Measurements from ENCODE around the gene RNF13.
"Not testable (repeated sequence)": the region's sequence is repeated elsewhere in the genome, so short reads cannot be mapped to it uniquely, and the experiment has no call there.

Gene RNF13

DNA sequence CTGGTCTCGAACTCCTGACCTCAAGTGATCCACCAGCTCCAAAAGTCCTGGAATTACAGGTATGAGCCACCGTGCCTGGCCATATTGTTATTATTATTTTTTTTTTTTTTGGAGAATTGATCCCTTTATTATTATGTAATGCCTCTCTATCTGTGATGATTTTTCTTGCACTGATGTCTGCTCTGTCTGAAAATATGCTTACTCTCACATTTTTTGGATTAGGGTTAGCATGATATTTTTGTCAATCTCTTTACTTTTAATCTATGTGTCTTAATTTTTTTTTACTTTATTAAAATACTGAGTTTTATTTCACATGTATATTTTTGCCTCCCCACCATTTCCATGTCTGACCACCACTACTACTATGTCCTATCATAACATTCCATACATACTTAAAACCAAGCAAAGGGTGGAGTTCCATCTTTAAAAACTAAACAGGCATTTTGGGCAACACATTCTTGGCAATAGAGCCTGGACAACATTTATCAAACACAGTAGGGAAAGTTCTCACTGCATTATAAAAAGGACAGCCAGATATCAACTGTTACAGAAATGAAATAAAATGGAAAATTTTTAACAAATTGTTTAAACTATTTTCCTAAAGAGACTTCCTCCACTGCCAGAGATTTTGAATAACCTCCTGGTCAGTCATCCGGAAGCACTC is 125.5 kb downstream of the RNF13 start:
- Histone ChIP-seq H3K4me2 (ENCODE audit: low read length) (peak overlapping the region; percentile 7), H3K4me1 (ENCODE audit: control insufficient read depth, insufficient read depth, low read length) (peaks cover 25% of the 10 kb centered on the region), H3K9ac (ENCODE audit: low read depth, low read length) (peak overlapping the region; percentile 7)
- H3K36me3 ChIP-seq (ENCODE audit: insufficient read depth, low read length); H3K4me3 ChIP-seq (ENCODE audit: low read length); H3K27me3 ChIP-seq (ENCODE audit: control insufficient read depth, insufficient read depth, low read length); H3K9me3 ChIP-seq (replicated peaks; ENCODE audit: low read length): not testable (repeated sequence)

DNA sequence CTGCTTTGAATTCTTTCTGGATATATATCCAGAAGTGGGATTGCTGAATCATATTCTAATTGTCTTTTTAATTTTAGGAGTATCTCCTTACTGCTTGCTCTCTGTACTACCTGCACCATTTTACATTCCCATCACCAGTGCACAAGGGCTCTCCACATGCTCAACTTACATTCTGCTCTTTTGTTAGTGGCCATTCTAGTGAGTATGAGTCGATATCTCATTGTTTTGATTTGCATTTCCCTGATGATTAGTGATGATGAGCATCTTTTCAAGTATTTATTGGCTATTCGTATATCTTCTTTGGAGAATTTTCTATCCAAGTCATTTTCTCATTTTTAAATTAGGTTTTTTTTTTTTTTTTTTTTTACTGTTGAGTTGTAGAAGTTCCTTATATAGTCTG is 128.2 kb downstream of the RNF13 start:
- peaks cover 5% of the 10 kb centered on the region for H3K36me3 ChIP-seq (ENCODE audit: insufficient read depth, low read length)
- peaks cover 5% of the 10 kb centered on the region for H3K9me3 ChIP-seq (replicated peaks; ENCODE audit: low read length)
- no peak overlapping the region for H3K4me3 ChIP-seq (ENCODE audit: low read length)
- H3K9ac ChIP-seq (ENCODE audit: low read depth, low read length), result no peak overlapping the region
- H3K27me3 ChIP-seq (ENCODE audit: control insufficient read depth, insufficient read depth, low read length), result no peaks in the 10 kb centered on the region
- no peak overlapping the region for H3K4me2 ChIP-seq (ENCODE audit: low read length)
- peaks cover 25% of the 10 kb centered on the region for H3K4me1 ChIP-seq (ENCODE audit: control insufficient read depth, insufficient read depth, low read length)

DNA sequence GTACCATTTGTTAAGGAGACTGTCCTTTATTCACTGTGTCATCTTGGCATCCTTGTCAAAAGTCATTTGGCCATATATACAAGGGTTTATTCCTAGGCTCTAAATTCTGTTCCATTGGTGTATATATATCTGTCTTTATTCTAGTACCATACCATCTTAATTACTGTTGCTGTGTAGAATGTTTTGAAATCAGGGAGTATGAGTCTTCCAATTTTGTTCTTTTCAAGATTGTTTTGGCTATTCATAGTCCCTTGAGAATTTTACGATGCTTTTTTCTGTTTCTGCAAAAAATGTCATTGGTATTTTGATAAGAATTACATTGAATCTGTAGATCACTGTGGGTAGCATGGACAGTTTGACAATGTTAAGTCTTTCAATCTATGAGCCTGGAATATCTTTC is 128.9 kb downstream of the RNF13 start:
- no peak overlapping the region for H3K9ac ChIP-seq (ENCODE audit: low read depth, low read length)
- H3K4me1 ChIP-seq (ENCODE audit: control insufficient read depth, insufficient read depth, low read length), result peaks cover 23% of the 10 kb centered on the region
- H3K4me3 ChIP-seq (ENCODE audit: low read length), result no peak overlapping the region
- H3K27me3 ChIP-seq (ENCODE audit: control insufficient read depth, insufficient read depth, low read length), result no peaks in the 10 kb centered on the region
- peaks cover 5% of the 10 kb centered on the region for H3K9me3 ChIP-seq (replicated peaks; ENCODE audit: low read length)
- peaks cover 5% of the 10 kb centered on the region for H3K36me3 ChIP-seq (ENCODE audit: insufficient read depth, low read length)
- H3K4me2 ChIP-seq (ENCODE audit: low read length), result no peak overlapping the region

DNA sequence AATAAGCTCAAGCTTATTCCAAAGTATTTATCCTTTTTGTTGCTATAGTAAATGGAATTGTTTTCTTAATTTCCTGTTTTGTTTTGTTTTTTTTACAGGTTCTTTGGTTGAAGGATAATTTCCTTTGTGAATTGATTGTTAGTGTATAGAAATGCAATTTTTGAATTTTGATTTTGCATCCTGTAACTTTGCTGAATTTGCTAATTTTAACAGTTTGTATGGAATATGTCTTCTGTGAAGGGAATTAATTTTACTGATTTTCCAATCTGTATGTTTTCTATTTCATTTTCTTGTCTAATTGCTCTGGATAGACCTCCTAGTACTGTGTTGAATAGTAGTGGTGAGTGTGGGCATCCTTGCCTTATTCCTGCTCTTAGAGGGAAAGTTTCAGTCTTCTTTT is 129.4 kb downstream of the RNF13 start:
- H3K9ac ChIP-seq (ENCODE audit: low read depth, low read length), result no peak overlapping the region
- peaks cover 20% of the 10 kb centered on the region for H3K4me1 ChIP-seq (ENCODE audit: control insufficient read depth, insufficient read depth, low read length)
- no peaks in the 10 kb centered on the region for H3K27me3 ChIP-seq (ENCODE audit: control insufficient read depth, insufficient read depth, low read length)
- H3K4me3 ChIP-seq (ENCODE audit: low read length), result no peak overlapping the region
- peaks cover 5% of the 10 kb centered on the region for H3K9me3 ChIP-seq (replicated peaks; ENCODE audit: low read length)
- no peak overlapping the region for H3K4me2 ChIP-seq (ENCODE audit: low read length)
- peaks cover 5% of the 10 kb centered on the region for H3K36me3 ChIP-seq (ENCODE audit: insufficient read depth, low read length)

GRCh38 chr3:149943966-149944365 is 131.0 kb downstream of the RNF13 start:
- H3K4me3 ChIP-seq (ENCODE audit: low read length); H3K9ac ChIP-seq (ENCODE audit: low read depth, low read length); H3K27me3 ChIP-seq (ENCODE audit: control insufficient read depth, insufficient read depth, low read length); H3K9me3 ChIP-seq (replicated peaks; ENCODE audit: low read length); H3K4me2 ChIP-seq (ENCODE audit: low read length): not testable (repeated sequence)
- peaks cover 13% of the 10 kb centered on the region for H3K36me3 ChIP-seq (ENCODE audit: insufficient read depth, low read length)
- H3K4me1 ChIP-seq (ENCODE audit: control insufficient read depth, insufficient read depth, low read length), result peaks cover 15% of the 10 kb centered on the region

DNA sequence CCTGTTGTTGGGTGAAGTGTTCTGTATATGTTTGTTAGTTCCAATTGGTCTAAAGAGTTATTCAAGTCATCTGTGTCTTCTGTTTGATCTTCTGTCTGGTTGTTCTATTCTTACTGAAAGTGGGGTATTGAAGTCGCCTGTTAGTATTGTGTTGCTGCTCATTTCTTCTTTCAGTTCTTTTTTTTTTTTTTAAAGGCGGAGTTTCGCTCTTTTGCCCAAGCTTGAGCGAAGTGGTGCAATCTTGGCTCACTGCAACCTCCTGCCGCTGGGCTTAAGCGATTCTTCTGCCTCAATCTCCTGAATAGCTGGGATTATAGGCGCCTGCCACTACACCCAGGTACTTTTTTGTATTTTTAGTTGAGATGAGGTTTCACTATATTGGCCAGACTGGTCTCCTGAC is 134.2 kb downstream of the RNF13 start:
- H3K27me3 ChIP-seq (ENCODE audit: control insufficient read depth, insufficient read depth, low read length), result no peaks in the 10 kb centered on the region
- no peak overlapping the region for H3K9ac ChIP-seq (ENCODE audit: low read depth, low read length)
- H3K9me3 ChIP-seq (replicated peaks; ENCODE audit: low read length), result peaks cover 5% of the 10 kb centered on the region
- no peak overlapping the region for H3K4me2 ChIP-seq (ENCODE audit: low read length)
- H3K36me3 ChIP-seq (ENCODE audit: insufficient read depth, low read length), result peaks cover 19% of the 10 kb centered on the region
- H3K4me1 ChIP-seq (ENCODE audit: control insufficient read depth, insufficient read depth, low read length), result no peaks in the 10 kb centered on the region
- H3K4me3 ChIP-seq (ENCODE audit: low read length), result no peak overlapping the region

DNA sequence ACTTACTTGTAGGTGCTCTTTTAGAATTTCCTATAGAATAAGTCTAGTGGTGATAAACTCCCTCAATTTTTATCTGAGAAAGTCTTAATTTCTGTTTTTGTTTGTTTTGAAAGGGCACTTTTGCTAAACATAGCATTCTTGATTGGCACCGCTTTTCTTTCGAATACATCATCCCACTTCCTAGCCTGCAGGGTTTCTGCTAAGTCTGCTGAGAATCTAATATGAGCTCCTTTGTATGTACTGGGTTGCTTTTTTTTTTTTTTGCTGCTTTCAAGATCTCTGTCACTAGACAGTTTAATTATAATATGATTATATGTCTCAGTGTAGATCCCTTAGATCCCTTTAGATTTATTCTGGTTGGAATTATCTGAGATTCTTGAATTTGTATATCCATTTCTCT is 136.2 kb downstream of the RNF13 start:
- Histone ChIP-seq H3K4me3 (ENCODE audit: low read length) (no peak overlapping the region), H3K27me3 (ENCODE audit: control insufficient read depth, insufficient read depth, low read length) (no peaks in the 10 kb centered on the region), H3K36me3 (ENCODE audit: insufficient read depth, low read length) (peaks cover 19% of the 10 kb centered on the region), H3K4me1 (ENCODE audit: control insufficient read depth, insufficient read depth, low read length) (no peaks in the 10 kb centered on the region), H3K4me2 (ENCODE audit: low read length) (no peak overlapping the region), H3K9ac (ENCODE audit: low read depth, low read length) (no peak overlapping the region), H3K9me3 (replicated peaks; ENCODE audit: low read length) (no peaks in the 10 kb centered on the region)

- H3K4me1 ChIP-seq (ENCODE audit: control insufficient read depth, insufficient read depth, low read length), result peaks cover 35% of the 10 kb centered on the region
- no peaks in the 10 kb centered on the region for H3K27me3 ChIP-seq (ENCODE audit: control insufficient read depth, insufficient read depth, low read length)
- H3K36me3 ChIP-seq (ENCODE audit: insufficient read depth, low read length), result peaks cover 31% of the 10 kb centered on the region
- no peaks in the 10 kb centered on the region for H3K9me3 ChIP-seq (replicated peaks; ENCODE audit: low read length)
- no peak overlapping the region for H3K9ac ChIP-seq (ENCODE audit: low read depth, low read length)
- H3K4me3 ChIP-seq (ENCODE audit: low read length), result no peak overlapping the region
- H3K4me2 ChIP-seq (ENCODE audit: low read length), result no peak overlapping the region
These were observed 141.8 kb downstream of the RNF13 start for GRCh38 chr3:149954812-149955211.

GRCh38 chr3:149955449-149955848 is 142.4 kb downstream of the RNF13 start:
- peaks cover 38% of the 10 kb centered on the region for H3K4me1 ChIP-seq (ENCODE audit: control insufficient read depth, insufficient read depth, low read length)
- no peak overlapping the region for H3K4me3 ChIP-seq (ENCODE audit: low read length)
- no peak overlapping the region for H3K9ac ChIP-seq (ENCODE audit: low read depth, low read length)
- no peaks in the 10 kb centered on the region for H3K27me3 ChIP-seq (ENCODE audit: control insufficient read depth, insufficient read depth, low read length)
- no peak overlapping the region for H3K4me2 ChIP-seq (ENCODE audit: low read length)
- H3K9me3 ChIP-seq (replicated peaks; ENCODE audit: low read length), result no peaks in the 10 kb centered on the region
- H3K36me3 ChIP-seq (ENCODE audit: insufficient read depth, low read length), result peaks cover 26% of the 10 kb centered on the region

DNA sequence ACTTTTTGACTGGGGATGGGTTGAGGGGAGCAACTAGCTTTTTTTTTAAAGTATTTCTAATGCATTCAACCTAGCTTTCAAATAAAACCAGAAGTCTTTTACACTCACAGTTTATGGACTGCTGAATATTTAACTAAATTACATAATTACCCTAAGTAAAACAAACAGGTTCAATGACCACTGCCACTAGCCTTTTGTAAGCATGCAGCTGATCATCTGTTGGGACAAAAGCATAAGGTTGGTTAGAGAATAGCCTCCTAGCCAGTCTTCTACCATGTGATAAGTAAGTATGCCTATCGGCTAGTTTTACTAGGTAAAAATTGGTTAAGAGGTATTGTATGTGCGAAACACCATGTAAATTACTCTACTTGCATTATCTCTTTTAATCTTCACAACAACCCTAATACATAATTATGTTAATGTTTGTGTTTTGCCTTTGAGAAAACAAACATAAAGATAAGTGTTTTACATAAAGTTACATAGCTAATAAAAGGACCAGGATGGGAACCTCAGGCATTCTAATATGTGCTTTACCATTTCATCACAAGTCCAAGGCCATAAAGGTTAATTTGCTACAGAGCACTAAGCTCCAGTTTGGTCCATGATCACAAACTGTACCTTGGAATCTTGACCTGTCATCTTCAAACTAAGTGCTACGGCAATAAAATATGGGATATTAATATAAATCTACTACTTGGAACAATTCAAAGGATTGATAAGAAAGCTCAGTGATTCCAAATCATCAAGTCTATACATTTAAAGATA is 144.5 kb downstream of the RNF13 start:
- peaks cover 31% of the 10 kb centered on the region for H3K36me3 ChIP-seq (ENCODE audit: insufficient read depth, low read length)
- H3K4me2 ChIP-seq (ENCODE audit: low read length), result peak overlapping the region; percentile 48
- no peak overlapping the region for H3K9ac ChIP-seq (ENCODE audit: low read depth, low read length)
- H3K27me3 ChIP-seq (ENCODE audit: control insufficient read depth, insufficient read depth, low read length), result no peaks in the 10 kb centered on the region
- H3K9me3 ChIP-seq (replicated peaks; ENCODE audit: low read length), result no peaks in the 10 kb centered on the region
- peaks cover 38% of the 10 kb centered on the region for H3K4me1 ChIP-seq (ENCODE audit: control insufficient read depth, insufficient read depth, low read length)
- H3K4me3 ChIP-seq (ENCODE audit: low read length), result no peak overlapping the region

DNA sequence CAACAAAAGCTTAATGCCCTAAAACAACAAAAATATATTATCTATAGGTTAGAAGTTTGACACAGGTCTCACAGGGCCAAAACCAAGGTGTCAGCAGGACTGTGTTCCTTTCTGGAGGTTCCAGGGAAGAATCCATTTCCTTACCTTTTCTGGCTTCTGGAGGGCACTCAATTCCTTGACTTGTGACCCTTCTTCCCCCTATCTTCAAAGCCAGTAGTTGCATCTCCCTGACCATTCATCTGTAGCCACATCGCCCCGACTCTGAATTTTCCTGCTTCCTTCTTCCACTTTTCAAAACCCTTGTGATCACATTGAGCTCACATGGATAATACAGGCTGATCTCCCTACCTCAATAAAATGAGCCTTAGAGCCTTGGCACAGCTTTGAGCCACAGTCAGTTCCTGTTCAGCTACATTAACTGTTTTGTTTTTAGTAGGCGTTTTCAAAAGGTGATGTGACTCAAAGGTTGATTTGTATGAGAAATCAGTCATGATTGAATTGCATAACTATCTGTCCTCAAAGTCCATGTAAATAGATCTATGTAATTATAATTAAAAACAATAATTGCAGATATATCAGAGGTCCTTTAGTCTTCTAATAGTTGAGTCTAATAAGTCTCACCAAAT is 145.3 kb downstream of the RNF13 start:
- H3K9me3 ChIP-seq (replicated peaks; ENCODE audit: low read length), result no peaks in the 10 kb centered on the region
- H3K27me3 ChIP-seq (ENCODE audit: control insufficient read depth, insufficient read depth, low read length), result no peaks in the 10 kb centered on the region
- H3K4me1 ChIP-seq (ENCODE audit: control insufficient read depth, insufficient read depth, low read length), result peaks cover 38% of the 10 kb centered on the region
- H3K4me2 ChIP-seq (ENCODE audit: low read length), result peak overlapping the region; percentile 48
- H3K9ac ChIP-seq (ENCODE audit: low read depth, low read length), result no peak overlapping the region
- H3K36me3 ChIP-seq (ENCODE audit: insufficient read depth, low read length), result peaks cover 26% of the 10 kb centered on the region
- peak overlapping the region; percentile 17 for H3K4me3 ChIP-seq (ENCODE audit: low read length)
